Duodenal mucosa (tissue), 2 donors: ENCODE data around the gene IDUA.
"Not testable (repeated sequence)": the region's sequence is repeated elsewhere in the genome, so short reads cannot be mapped to it uniquely, and the experiment has no call there.

Source experiments
- H3K27ac ChIP-seq: one replicate; pipeline ENCODE4 v1.7.0; 2013; ENCODE audit warnings: low read depth, low read length
- H3K27me3 ChIP-seq, 2 donors: one replicate each; pipeline ENCODE4 v1.7.0; 2013; ENCODE audit warnings: low read length in 2 of 2, control low read depth in 1 of 2; ENCODE audit not compliant: insufficient read depth in 2 of 2, control insufficient read depth in 1 of 2
- H3K36me3 ChIP-seq, 2 donors: one replicate each; pipeline ENCODE4 v1.7.0; 2013; ENCODE audit warnings: low read length in 2 of 2, control low read depth in 1 of 2; ENCODE audit not compliant: insufficient read depth in 2 of 2, control insufficient read depth in 1 of 2
- H3K4me1 ChIP-seq, 2 donors: one replicate each; pipeline ENCODE4 v1.7.0; 2013; ENCODE audit warnings: low read length in 2 of 2, control low read depth in 1 of 2; ENCODE audit not compliant: insufficient read depth in 2 of 2, control insufficient read depth in 1 of 2
- H3K4me3 ChIP-seq, 2 donors: one replicate each; pipeline ENCODE4 v1.7.0; 2013; ENCODE audit warnings: low read length in 2 of 2, low read depth in 1 of 2
- H3K9ac ChIP-seq, 2 donors: one replicate each; pipeline ENCODE4 v1.7.0; 2013; ENCODE audit warnings: low read length in 2 of 2, low read depth in 1 of 2
- H3K9me3 ChIP-seq, 2 donors: one replicate each; pipeline ENCODE4 v1.7.0; 2013; ENCODE audit warnings: low read length in 2 of 2, control low read depth in 1 of 2; ENCODE audit not compliant: control insufficient read depth in 1 of 2

IDUA gene

DNA sequence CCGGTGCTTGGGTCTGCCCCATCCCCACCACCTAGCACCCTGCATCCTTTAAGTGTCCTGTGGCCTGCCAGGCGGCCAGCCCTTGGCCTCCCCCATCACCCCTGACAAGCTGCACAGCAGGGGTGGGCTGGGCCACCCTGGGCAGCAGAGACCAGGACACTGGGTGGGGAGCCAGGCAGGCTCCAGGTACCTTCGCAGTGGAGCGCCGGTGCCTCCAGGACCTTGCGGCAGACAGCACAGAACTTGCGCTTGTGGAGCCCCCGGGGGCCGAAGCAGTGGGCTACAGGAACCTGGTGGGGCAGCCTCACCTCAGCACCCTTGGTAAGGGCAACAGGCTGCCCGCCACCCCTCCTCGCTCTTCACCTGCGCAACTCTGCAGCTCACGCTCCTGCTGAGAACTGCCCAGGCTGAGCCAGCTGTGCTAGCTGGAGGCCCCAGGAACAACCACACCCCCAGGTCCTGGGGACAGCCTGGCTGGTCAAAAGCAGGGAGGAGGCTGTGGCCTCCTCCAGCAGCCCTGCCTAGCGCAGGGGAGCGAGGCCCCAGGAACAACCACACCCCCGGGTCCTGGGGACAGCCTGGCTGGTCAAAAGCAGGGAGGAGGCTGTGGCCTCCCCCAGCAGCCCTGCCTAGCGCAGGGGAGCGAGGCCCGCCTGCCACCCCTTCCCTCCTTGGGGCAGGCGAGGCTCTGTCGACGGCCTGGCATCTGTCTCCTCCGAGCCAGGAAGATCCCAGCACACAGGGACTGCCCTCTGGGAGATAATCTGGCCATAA is 18.0 kb upstream of the IDUA start:
- Histone ChIP-seq H3K27ac (no peak overlapping the region), H3K9ac (no peak overlapping the region), H3K4me1 (peaks cover 18 to 30% of the 10 kb centered on the region in 2 donors), H3K36me3 (peaks cover 5 to 32% of the 10 kb centered on the region in 2 donors), H3K9me3 (no peaks in the 10 kb centered on the region), H3K27me3 (no peaks in the 10 kb centered on the region), H3K4me3 (no peak overlapping the region)

DNA sequence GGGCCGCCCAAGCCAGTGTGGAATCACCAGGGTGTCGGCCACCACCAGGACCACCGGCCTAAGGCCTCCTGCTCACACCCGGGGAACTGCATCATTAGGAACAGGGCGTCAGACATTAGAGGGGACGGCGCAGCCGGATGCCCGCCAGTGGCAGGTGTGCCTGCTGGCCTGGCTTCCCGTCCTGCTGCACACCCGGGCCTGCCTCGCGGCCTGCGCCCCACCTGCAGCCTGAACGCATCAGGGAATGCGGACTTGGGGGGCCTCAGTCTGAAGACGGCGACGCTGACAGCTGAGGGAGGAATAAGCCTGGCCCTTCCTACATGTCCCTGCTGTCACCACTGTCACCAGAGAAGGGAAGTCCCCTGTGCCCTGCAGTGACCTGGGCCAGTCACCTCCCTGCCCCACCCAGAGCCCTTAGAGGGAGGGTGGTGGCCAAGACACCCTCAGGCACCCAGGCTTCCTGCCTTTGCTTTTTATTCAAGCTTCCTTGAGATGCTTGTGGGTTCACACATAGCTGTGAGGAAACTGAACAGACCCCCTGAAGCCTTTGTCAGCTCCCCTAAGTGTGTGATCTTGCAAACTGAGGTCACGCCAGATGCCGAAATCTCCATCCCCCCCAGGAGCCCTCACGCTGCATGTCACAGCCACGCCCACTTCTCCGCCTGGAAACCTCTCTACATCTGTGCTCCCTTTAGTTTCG is 16.6 kb upstream of the IDUA start:
- H3K27me3 ChIP-seq: no peaks in the 10 kb centered on the region
- H3K9me3 ChIP-seq: no peaks in the 10 kb centered on the region
- peaks cover 18 to 30% of the 10 kb centered on the region in 2 donors for H3K4me1 ChIP-seq
- peak overlapping the region in 1 of 2 donors; percentile 57 for H3K4me3 ChIP-seq
- peaks cover 0 to 19% of the 10 kb centered on the region in 2 donors for H3K36me3 ChIP-seq
- no peak overlapping the region for H3K27ac ChIP-seq
- H3K9ac ChIP-seq: peak overlapping the region; percentile 26 to 41

DNA sequence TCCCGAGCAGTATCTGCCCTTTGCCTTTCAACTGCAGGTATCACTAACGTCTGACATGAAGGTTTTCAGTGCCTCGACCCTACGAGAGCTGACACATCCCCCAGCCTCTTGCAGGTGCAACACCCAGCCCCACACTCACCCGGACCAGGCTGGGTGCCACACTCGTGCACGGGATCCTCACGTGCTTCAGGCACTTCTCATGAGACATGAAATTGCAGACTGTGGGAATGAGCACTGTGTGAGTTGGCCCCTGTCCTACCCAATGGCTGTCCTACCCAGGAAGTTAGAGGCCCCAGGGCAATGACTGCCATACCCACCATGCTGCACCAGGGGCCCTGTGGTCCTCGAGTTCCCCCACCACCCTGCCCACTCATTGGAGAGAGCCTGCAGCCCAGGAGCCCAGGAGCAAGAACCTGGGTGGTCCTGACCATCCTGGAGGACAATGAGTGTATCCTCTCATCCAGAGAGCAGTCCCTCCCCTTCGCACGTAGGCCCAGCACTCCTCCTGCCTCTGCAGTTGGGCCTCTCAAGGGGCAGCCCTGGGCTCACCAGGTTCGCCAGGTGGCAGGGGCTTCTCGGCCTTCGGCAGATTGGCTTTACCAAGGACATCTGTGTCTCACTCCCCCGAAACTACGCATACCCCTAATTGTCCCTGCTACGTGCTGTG is 15.9 kb upstream of the IDUA start:
- H3K27ac ChIP-seq: peak overlapping the region; percentile 7
- H3K36me3 ChIP-seq: peaks cover 0 to 11% of the 10 kb centered on the region in 2 donors
- H3K9ac ChIP-seq: peak overlapping the region; percentile 41 to 60
- peak overlapping the region; percentile 57 to 61 for H3K4me3 ChIP-seq
- H3K4me1 ChIP-seq: peaks cover 18 to 30% of the 10 kb centered on the region in 2 donors
- no peaks in the 10 kb centered on the region for H3K9me3 ChIP-seq
- H3K27me3 ChIP-seq: no peaks in the 10 kb centered on the region

DNA sequence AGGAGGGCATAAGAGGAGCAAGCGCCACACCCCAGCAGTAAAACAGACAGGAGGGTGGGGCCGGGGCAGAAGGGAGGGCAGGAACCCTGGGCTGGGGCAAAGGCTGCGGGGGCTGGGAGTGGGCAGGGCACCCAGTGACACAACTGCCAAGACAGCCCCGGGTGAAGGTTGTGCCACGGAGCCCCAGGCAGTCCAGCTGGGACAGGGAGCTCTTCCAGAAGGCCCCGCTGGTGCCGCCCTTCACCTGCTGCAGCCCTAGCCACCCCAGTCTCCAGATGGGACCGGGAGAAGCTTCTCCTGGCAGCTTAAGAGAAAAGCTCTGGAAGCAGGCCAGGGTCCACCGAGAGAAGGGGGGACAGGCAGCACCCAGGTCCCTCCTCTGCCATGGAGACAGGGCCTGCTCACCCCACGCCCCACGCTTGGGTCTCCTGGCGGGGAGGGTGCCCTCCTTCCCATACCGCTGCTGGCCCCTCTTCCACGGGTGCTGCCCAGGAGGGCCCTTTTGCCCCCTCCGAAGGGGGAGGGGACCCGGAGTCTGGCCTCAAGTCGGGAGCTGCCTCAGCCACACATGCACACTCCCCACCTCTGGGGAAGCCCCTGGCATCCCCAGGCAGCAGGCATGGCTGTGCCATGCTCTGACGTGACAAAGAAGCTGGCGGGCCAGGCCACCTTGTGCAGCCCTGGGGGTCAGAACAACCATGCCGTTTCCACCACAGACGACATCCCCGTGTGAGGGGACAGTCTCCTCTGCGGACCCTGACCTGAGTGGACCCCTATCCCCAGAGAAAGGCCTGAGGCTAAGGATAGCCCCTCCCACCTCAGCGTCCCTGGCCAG is 15.0 kb upstream of the IDUA start:
- Histone ChIP-seq H3K4me1 (peaks cover 18 to 30% of the 10 kb centered on the region in 2 donors), H3K9me3 (no peaks in the 10 kb centered on the region), H3K27ac (peak overlapping the region; percentile 23), H3K27me3 (no peaks in the 10 kb centered on the region), H3K9ac (peak overlapping the region; percentile 72 to 81), H3K4me3 (peak overlapping the region; percentile 73 to 79), H3K36me3 (peaks cover 0 to 2% of the 10 kb centered on the region in 2 donors)

DNA sequence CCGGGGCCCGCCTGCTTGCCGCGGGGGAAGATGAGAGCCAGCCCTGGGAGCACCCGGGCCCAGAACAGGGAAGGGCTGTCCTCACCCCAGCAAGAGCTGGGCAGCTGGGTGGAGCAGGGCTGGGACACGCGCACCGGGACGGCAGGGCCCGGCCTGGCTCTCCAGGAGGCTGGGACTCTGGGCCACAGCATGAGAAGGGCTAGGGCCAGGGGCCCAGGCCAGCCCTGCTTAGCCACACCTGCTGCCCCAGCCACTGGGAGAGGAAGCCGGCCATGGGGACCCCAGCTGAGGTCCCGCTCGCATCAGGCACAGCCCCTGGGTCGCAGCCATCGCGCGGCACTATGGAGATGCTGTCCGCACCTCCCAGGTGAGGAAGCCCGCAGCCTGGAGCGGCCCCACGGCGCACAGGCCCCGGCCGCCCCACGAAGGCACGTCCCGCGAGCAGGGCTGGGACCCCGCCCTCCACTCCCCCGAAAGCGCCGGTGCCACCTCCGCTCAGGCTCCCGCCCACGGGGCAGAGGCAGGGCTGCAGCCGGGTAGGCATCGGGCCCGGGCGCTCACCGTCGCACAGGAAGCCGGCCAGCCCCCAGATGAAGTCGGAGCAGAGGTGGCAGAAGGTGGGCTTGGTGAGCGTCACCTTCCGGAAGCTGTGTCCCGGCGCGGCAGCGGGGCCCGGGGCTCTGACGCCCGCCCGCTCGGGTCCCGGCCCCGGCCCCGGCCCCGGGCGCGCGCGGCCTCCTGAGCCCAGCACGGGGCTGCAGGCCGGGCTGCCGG is 14.0 kb upstream of the IDUA start:
- Histone ChIP-seq H3K9me3 (no peaks in the 10 kb centered on the region), H3K4me3 (peak overlapping the region; percentile 73 to 79), H3K4me1 (peaks cover 18 to 30% of the 10 kb centered on the region in 2 donors), H3K27me3 (no peaks in the 10 kb centered on the region), H3K27ac (peak overlapping the region; percentile 23), H3K36me3 (no peaks in the 10 kb centered on the region), H3K9ac (peak overlapping the region; percentile 72 to 81)

DNA sequence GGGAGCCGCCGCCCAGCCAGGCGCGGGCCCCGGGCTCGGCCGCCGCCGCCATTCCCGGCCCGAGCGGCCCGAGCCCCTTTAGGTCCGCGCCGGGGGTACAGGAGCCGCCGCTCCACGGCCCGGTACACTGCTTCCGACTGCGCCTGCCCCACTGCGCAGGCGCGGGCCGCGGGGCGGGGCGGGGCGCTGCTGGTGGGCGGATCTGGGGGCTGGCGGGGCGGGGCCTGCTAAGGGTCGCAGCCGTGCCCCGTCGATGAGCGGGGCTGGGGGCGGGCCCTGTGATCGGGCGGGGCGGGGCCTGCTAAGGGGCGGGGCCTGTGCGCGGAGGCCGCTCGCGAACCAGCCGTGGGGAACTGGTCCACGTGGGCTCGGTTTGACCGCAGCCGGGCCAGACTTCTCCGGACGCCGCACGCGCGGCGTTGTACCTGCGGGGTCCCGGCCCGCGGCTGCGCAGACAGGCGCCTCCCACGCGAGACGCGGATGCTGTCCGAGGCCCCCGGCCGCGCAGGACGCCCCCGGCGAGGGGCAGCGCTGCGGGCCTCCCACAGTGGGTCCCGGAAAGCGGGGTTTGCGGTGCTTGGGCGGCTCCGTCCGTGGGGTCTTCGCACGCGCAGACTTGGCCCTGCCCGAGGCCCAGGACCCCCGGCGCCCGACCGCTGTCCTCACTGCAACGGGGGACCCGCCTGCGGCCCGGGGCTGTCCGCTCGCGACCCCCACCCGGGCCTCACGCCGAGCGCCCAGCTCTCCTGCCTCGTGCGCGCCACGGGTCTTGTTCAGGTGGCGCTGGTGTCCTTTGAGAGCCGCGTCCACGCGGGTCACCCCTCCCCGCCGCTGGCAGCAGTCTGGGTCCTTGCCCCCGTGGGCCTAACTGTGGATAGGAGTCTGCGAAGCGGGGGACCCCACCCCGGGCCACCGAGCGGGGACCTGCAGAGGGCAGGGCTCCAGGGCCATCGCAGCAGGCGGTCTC is 13.1 kb upstream of the IDUA start, which contains the start of gene DGKQ:
Gene DGKQ, minus strand, starts transcription at position 139 of the 967 bp plus-strand sequence. Its CDS starts 87 bp downstream, at position 52.
- peaks cover 18 to 30% of the 10 kb centered on the region in 2 donors for H3K4me1 ChIP-seq
- peak within 1 kb of the TSS; percentile 23 for H3K27ac ChIP-seq
- H3K9me3 ChIP-seq: no peaks in the 10 kb centered on the region
- H3K36me3 ChIP-seq: no peaks in the 10 kb centered on the region
- H3K9ac ChIP-seq: peak within 1 kb of the TSS; percentile 72 to 81
- no peaks in the 10 kb centered on the region for H3K27me3 ChIP-seq
- H3K4me3 ChIP-seq: peak within 1 kb of the TSS; percentile 73 to 79

DNA sequence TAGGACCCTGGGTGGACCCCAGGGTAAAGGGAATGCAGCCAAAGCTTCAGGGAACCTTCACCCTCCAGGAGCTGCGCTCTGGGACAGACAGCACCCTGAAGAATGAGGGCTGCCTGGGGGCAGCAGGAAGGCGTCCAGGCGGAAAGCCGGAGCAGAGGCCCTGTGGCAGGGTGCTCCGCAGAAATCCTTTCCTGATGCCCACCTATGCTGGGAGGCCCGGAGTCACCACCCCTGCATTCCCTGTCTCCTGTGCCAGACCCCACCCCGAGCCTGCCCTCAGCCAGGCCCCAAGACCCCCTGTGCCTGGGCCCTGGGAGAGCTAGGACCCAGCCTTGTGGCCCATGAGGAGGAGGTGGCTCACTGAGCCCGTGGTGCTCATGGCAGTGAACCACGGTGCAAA is 12.2 kb upstream of the IDUA start:
- no peaks in the 10 kb centered on the region for H3K36me3 ChIP-seq
- no peaks in the 10 kb centered on the region for H3K27me3 ChIP-seq
- no peak overlapping the region for H3K4me3 ChIP-seq
- H3K9ac ChIP-seq: no peak overlapping the region
- no peak overlapping the region for H3K27ac ChIP-seq
- H3K4me1 ChIP-seq: peaks cover 18 to 30% of the 10 kb centered on the region in 2 donors
- no peaks in the 10 kb centered on the region for H3K9me3 ChIP-seq

DNA sequence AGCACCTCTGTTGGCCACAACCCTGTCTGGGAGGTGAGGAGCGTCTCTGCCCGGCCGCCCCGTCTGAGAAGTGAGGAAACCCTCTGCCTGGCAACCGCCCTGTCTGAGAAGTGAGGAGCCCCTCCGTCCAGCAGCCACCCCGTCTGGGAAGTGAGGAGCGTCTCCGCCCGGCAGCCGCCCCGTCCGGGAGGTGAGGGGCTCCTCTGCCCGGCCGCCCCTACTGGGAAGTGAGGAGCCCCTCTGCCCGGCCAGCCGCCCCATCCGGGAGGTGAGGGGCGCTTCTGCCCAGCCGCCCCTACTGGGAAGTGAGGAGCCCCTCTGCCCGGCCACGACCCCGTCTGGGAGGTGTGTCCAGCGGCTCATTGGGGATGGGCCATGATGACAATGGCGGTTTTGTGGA is 10.8 kb upstream of the IDUA start:
- not testable (repeated sequence) for H3K27ac ChIP-seq, H3K4me3 ChIP-seq, H3K36me3 ChIP-seq, H3K9me3 ChIP-seq, H3K9ac ChIP-seq, H3K27me3 ChIP-seq
- peaks cover 9 to 17% of the 10 kb centered on the region in 2 donors for H3K4me1 ChIP-seq
